TTC549 (cell line): Measurements from ENCODE around the gene CDK5RAP2.
"Not testable (repeated sequence)": the region's sequence is repeated elsewhere in the genome, so short reads cannot be mapped to it uniquely, and the experiment has no call there.

ENCODE experiments used
- FAIRE-seq: peaks from 2 replicates; lab custom pipeline; 2012; peaks lifted over from hg19 to GRCh38; lab: Jason Lieb, UNC

The CDK5RAP2 gene

DNA sequence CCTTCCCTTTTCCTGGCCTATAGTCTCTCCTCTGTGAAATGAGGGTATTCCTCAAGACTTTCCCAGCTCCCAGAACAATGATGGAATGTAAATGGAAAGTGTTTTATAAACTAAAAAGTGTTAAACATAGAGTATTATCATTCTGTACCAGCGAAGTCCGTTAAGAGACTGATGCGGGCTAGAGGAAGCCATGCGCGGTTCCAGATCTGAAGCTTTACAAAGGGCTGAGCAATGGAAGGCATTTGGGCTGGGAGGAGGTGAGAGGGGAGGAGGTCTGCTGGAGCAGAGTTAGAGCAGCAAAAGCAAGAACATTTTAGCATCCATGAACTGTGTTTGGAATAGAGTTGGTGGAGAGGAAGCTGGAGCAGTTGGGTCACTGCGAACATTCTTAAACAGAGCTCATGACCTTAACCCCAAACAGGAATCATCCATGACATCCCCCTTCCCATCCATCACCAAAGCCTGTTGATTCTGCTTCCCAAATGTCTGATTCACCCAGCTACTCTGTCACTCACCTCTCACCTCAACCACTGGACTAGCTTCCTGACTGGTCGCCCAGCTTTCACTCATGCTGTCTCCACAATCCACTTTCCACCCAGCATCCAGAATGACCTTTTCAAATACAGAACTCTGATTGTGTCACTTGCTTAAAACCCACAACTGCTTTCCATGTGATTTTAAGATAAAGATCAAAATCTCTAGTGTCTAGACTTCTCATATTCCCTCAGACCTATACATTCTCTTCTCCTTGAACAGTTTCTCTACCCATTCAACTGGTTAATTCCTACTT lies 37.1 kb downstream of the CDK5RAP2 start:
- FAIRE-seq, result no peak

DNA sequence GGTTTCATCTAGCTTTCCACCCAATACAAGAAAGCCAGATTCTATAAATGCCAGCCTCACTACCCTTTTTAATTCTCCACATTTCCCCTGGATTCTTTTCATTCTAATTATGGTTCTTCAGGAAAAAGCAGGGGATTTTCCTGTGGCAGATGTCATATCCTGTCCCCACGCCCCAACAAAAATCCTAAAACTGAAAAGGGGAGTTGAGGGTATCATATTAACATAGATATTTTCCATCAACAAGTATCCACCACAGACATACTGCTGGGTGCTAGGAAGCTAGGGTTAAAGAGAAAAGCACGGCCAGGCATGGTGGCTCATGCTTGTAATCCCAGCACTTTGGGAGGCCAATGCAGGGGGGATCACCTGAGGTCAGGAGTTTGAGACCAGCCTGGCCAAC lies 38.0 kb downstream of the CDK5RAP2 start:
- FAIRE-seq, result no peak

DNA sequence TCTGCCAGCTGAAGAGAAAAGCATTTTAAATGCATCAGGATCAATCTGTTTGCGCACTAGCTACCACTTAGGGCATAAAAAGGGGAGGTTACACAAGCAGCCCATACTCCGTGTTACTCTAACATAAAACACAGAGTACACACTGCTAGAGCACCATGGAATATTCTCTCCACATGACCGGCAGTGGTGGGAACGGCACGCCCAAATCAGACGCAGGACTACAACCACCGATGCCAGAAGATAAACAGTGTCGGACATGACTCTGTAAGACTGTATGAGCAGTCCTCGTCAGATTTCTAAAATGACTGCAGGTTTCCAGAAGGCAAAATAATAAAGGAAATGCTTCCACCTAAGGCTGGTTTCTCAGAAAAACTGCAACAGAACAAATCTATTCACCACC lies 40.0 kb downstream of the CDK5RAP2 start:
- FAIRE-seq, result no peak

- FAIRE-seq, result no peak
These were observed 41.6 kb downstream of the CDK5RAP2 start for GRCh38 chr9:120538339-120538738.

DNA sequence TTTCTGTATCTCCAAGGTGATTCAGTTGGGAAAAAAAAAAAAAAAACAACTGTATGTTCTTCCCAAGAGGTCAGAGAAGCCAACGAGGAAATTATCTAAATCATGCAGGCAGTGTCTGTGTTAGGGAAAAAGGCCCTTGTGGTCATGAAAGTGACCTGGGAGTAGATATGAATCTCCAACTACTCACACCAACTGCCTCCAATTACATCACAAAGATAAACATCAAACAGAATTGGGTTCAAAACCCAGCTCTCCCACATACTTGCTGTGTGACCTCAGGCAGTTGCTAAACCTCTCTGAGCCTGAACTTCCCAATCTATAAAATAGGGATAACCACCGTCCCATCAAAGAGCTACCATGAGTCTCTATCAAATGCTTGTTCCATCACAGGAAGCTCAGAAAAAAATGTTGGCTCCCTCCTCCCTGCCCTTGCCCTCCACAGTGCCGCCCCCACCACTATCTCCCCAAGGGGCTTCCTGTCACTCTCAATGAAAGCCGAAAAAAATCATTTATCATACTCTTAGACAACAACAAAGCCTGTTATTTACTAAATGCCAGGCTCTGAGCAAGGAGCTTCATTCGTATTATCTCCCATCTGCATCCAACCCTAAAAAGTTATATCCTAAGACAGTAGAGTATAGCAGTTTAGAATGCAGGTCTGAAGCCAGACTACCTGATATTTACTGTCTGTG lies 42.9 kb downstream of the CDK5RAP2 start:
- FAIRE-seq, result no peak

DNA sequence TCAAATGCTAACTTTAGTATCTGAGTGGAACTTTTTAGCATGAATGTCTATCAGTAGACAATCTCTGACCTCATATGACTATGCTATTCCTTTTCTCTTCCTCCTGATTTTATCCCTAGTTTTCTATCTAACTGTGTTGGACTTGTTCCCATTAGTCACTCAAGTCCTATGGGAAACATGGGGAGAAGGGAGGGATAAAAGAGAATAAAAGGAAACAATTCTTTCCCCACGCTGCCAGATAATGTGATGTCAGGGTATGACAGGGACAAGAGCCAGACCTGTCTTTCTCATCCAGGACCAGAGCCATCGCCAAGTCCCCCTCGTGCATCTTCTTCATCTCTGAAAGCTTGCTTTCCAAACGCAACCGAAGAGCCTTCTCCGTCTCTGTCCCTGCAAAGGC lies 43.9 kb downstream of the CDK5RAP2 start:
- no peak for FAIRE-seq

DNA sequence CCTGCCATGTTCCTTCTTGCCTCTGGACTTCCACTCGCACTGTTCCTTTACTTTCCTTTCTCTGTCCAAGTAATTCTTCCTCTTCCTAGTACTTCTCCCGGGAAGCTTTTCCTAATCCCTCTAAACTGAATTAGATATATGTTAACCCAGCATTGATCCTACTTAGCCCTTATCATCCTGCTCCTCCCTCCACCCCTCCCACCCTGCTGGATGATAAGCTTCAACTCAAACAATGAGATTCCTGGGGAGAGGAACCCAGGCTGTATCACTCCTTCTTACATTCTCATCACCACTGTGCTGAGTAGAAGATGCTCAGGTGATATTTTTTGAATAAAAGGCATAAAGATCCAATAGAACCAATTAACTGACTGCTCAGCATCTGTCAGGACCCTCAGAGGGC lies 45.7 kb downstream of the CDK5RAP2 start:
- FAIRE-seq, result no peak

- no peak for FAIRE-seq
These were observed 47.1 kb downstream of the CDK5RAP2 start for GRCh38 chr9:120532891-120533290.

- no peak for FAIRE-seq
These were observed 47.5 kb downstream of the CDK5RAP2 start for GRCh38 chr9:120532475-120532874.

GRCh38 chr9:120531683-120532300 lies 48.2 kb downstream of the CDK5RAP2 start:
- FAIRE-seq, result no peak

GRCh38 chr9:120530220-120530832 lies 49.6 kb downstream of the CDK5RAP2 start:
- not testable (repeated sequence) for FAIRE-seq

DNA sequence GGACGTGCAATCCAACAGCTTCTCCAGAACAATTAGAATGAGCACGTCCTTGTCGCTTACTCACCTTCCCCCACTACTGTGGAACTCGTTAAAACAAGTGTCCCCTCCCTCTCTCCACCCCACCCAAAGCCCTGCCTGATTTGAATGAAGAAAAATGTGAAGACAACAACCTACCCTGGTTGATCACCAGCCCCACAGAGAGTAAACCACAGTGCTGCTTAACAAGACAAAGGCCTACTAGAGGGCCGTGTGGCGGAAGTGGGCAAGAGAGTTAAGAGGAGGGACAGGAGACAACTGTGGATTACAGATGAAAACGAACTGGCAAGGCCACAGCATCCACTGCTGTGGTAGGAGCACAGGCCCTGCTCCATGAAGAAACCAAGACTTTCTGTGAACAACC lies 51.1 kb downstream of the CDK5RAP2 start:
- no peak for FAIRE-seq

- FAIRE-seq, result no peak
These were observed 51.6 kb downstream of the CDK5RAP2 start for GRCh38 chr9:120528327-120528726.

GRCh38 chr9:120526534-120526933 lies 53.4 kb downstream of the CDK5RAP2 start:
- no peak for FAIRE-seq

- no peak for FAIRE-seq
These were observed 55.1 kb downstream of the CDK5RAP2 start for GRCh38 chr9:120524863-120525262.

DNA sequence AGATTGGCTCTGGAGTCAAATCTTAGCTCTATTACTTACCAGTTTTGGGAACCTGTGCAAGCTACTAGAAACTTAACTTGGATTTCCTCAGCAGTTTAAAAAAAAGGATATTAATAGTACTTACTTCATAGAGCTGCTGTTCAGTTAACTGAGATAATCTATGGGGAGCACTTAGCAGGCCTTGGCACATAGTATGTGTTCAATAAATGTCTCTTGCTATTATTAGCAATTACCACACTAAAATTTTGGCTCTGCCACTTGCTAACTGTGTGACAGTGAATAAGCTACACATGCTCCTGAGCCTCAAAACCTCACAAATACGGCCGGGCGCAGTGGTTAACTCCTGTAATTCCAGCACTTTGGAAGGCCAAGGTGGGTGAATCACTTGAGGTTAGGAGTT lies 55.9 kb downstream of the CDK5RAP2 start:
- no peak for FAIRE-seq

GRCh38 chr9:120522558-120522957 lies 57.4 kb downstream of the CDK5RAP2 start:
- no peak for FAIRE-seq

DNA sequence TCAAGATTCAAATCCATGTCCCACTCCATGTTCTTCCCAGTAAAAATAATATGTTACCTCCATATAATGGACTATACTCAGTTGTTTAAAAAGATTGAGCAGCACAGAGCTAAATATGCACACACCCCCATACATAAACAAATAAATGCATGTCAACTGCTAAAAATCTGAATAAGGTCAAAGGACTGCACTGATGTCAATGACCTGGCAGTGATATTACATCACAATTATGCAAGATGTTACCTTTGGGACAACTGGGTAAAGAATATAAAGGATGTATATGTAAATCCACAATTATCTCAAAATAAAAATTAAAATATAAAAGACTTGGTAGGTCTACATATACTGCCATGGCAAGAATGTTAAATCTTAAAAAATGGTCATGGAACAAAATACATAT lies 57.9 kb downstream of the CDK5RAP2 start:
- FAIRE-seq, result no peak

GRCh38 chr9:120521101-120521500 lies 58.9 kb downstream of the CDK5RAP2 start:
- no peak for FAIRE-seq

DNA sequence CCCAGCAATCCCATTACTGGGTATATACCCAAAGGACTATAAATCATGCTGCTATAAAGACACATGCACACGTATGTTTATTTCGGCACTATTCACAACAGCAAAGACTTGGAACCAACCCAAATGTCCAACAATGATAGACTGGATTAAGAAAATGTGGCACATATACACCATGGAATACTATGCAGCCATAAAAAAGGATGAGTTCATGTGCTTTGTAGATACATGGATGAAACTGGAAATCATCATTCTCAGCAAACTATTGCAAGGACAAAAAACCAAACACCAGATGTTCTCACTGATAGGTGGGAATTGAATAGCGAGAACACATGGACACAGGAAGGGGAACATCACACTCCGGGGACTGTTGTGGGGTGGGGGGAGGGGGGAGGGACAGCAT lies 64.0 kb downstream of the CDK5RAP2 start:
- FAIRE-seq, result not testable (repeated sequence)

GRCh38 chr9:120515481-120515880 lies 64.5 kb downstream of the CDK5RAP2 start:
- FAIRE-seq, result not testable (repeated sequence)

DNA sequence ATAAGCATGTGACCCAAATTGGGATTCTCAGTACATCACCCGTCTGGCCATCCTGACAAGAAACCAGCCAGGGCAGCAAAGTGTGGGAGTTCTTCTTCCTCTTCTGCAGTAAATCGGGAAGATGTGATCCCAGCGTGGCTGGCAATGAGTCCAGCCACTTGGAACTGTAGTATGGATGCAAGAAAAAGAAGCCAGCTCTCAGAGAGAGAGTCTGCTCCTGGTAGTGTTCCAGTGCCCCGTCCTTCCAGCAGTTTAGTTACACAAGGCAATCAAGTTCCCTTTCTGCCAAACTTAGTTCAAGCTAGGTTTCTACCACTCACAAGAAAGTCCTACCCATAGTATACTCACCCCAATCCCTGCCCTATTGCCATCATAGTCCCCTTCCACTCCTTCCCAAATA lies 65.6 kb downstream of the CDK5RAP2 start:
- FAIRE-seq, result no peak

DNA sequence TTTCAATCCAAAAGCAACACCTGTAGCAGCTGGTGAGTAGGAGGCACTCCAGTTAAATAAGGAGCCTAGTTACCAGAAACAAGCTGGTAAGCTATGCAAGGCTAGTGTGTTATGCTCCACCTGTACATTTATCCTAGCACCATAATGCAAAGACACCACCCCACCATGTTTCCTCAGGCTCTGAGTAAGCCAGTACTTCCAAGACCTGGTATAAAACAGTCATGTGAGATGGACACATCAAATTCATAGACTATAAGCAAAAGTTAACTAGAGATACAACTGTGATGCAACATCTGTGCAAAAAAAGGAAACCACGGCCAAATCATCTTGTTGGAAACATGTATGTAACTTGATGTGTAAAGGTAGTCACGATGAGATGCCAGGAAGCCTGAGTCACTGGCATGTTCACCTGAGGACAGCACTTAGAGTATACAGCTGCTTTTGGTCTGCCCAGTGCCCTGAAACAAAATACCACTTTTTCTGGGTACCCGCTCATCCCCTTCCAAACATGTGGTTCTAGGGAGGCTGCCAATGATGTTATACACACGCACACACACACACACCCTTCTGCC lies 66.1 kb downstream of the CDK5RAP2 start:
- FAIRE-seq, result no peak
